OCI-M2 (cell line): ENCODE results near the gene ACTN4.

ENCODE experiments used
- DNase-seq: peaks from one replicate; lab custom pipeline; 2025; ENCODE audit not compliant: unreplicated experiment; lab: John Stamatoyannopoulos, UW

Gene ACTN4

DNA sequence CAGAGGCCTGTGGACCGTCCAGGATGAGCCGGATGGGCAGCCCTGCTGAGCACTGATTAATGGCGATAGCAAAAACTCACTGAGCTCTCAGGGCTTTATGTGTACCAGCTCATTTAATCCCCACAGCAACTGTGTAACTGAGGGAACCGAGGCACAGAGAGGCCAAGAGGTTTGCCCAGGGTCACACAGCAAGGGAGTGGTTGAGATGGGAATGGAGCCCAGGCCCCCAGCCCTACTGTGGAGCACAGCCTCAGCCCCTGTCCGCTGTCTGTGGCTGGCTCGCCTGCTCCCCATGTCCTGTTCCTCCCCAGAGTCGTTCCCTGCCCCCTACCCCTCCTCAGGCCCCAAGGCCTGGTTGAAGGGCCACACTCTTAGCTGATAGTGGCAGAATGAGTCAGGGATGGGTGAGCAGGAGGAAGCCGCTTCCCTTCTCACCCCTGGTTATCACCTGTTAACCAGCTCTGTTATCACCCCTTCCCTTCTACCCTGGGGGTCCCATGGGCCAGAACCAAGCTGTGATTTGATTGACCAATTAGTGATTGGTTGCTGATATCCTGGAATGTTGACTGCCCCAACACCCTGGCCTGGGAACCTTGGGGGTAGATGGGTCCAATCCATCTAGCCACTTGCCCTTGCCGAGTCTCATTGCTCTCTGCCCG is 75.6 kb downstream of the ACTN4 start:
- no peak for DNase-seq

DNA sequence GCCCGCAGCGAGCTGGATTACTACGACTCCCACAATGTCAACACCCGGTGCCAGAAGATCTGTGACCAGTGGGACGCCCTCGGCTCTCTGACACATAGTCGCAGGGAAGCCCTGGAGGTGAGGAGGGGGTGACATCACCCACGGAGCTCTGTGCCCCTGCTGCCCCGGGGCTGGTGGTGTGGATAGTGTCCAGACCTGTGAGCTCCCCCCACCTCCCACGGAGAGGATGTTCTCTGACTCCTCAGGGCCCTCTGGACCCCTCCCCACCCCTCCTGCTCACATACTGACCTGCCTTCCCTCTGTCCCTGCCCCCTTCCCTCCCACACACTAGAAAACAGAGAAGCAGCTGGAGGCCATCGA is 76.1 kb downstream of the ACTN4 start:
- no peak for DNase-seq

DNA sequence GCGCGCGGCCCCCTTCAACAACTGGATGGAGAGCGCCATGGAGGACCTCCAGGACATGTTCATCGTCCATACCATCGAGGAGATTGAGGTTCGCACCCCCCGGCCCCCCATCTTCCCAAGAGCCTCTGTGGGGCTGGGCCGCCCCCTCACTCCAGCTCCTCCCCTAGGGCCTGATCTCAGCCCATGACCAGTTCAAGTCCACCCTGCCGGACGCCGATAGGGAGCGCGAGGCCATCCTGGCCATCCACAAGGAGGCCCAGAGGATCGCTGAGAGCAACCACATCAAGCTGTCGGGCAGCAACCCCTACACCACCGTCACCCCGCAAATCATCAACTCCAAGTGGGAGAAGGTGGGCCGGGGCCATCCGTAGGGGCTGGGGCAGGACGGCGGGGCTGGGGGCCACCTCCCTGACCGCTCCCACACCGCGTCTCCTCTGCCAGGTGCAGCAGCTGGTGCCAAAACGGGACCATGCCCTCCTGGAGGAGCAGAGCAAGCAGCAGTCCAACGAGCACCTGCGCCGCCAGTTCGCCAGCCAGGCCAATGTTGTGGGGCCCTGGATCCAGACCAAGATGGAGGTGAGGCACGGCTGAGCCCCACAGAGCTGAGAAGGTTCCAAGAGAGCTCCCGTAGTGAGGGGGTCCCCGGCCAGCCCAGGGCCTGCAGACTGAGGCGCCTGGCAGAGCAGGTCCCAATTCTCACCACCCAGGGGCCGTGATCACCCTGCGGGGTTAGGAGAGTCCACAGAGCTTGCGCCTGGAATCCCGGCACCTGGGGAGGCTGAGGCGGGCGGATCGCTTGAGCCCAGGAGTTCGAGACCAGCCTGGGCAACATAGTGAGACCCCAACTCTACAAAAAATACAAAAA is 76.8 kb downstream of the ACTN4 start:
- no peak for DNase-seq

DNA sequence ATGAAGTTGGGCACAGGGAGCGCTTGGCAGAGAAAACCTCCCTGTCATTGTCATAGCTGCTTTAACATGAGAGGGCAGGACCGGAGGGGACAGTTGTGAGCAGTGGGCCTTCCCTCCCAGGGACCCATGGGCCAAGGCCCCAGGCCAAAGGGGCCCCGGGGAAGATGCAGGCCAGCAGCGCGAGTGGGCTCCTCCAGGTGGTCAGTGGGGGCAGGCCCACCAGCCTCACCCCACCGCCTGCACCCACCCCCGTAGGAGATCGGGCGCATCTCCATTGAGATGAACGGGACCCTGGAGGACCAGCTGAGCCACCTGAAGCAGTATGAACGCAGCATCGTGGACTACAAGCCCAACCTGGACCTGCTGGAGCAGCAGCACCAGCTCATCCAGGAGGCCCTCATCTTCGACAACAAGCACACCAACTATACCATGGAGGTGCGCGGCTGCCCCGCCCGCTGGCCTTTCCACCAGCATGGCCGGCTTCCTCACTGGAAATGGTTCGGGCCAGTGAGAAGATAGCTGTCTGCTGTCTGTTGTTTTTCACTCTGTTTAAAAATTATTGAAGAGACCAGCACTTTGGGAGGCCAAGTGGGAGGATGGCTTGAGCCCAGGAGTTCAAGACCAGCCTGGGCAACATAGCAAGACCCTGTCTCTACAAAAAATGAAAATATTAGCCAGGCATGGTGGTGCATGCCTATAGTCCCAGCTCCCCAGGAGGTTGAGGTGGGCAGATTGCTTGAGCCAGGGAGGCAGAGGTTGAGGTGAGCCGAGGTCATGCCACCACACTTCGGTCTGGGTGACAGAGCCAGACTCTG is 78.2 kb downstream of the ACTN4 start:
- no peak for DNase-seq

DNA sequence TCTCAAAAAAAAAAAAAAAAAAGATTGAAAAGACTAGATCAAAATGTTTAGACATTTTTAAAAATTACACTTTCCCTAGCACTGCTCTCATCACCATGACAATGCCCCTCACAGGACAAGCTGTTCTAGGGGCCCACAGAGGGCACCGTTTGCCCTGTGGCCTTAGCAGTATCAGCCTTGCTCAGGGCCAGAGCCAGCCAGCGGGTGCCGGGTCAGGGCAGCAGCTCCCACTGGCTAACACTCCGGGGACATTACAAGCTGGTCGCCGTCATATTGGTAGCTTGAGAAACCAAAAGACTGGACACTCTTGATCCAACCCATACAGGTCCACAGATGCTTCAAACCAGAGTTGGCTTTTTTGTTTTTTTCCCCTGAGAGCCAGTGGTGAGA is 78.8 kb downstream of the ACTN4 start:
- no peak for DNase-seq

DNA sequence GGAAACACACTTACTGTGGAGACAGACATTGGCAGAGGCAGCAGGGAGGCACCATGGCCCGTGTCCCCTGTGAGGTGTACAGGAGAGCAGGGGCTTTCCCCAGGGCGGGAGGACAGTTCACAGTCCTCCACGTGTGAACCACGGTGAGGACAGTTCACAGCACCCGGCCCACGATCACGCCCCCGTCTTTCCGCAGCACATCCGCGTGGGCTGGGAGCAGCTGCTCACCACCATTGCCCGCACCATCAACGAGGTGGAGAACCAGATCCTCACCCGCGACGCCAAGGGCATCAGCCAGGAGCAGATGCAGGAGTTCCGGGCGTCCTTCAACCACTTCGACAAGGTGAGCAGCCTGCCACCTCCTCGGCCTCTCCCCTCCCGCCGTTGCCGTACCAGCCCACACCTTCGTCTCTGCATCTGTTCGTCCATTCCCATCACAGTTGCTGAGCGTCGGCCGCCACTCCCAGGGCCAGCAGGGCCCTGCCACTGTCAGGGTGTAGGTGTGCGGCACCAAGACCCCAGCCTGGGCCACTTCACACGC is 79.4 kb downstream of the ACTN4 start:
- DNase-seq = no peak

DNA sequence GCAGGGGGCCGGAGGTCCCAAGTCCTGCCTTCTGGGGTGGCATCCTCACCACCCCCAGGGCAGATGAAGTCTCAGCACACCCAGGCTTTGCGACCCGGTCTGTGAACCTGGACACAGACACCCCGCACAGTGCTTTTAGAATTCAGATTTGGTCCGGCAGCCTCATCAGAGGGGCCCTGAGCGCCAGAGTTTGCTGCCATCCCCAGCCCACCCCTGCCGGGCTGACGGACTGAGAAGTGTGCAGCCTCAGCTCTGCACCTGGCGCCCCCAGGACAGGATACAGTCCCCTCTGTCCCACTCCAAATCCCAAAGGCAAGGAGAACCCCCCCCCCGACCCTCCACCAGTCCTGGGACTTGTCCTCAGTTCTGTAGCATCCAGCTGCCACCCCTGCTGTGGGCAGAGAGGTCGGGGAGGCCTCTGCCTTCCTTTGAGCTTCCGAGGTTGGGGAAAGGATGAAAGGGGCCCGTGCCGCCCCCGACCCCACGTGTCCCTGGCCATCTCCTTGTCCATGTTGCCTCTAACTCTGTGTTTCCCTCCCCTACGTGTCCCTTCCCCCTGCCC is 79.9 kb downstream of the ACTN4 start:
- no peak for DNase-seq

DNA sequence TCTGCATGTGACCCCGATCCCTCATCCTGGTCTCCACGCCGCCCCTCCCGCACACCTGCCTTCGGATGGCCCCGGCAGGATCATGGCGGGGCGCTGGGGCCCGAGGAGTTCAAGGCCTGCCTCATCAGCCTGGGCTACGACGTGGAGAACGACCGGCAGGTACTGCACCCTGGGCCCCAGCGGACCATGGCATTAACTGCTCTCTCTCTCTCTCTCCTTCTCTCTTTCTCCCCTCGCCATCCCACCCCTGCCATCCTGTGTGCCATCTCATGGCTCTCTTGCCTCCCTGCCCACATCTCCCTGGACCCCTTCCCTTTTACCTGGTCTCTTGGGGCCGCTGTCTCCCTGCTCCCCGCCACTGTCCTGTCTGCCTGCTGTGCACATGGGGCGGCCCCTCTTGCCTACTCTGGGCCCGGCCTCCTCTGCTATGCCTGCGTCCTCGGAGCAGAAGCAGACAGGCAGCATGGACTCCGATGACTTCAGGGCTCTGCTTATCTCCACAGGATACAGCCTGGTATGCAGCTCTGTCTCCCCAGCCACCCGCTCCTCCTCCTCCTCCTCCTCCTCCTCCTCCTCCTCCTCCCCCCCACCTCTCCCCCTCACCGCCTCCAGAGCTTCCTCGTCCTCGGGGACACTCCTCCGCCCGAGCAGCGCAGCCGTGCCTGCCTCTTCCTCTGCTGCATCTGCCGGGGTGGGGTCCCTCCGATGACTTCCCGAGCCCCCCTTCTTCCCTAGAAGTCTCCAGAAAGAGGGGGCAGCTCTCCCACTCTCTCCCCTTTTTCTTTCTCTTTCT is 80.6 kb downstream of the ACTN4 start:
- no peak for DNase-seq

DNA sequence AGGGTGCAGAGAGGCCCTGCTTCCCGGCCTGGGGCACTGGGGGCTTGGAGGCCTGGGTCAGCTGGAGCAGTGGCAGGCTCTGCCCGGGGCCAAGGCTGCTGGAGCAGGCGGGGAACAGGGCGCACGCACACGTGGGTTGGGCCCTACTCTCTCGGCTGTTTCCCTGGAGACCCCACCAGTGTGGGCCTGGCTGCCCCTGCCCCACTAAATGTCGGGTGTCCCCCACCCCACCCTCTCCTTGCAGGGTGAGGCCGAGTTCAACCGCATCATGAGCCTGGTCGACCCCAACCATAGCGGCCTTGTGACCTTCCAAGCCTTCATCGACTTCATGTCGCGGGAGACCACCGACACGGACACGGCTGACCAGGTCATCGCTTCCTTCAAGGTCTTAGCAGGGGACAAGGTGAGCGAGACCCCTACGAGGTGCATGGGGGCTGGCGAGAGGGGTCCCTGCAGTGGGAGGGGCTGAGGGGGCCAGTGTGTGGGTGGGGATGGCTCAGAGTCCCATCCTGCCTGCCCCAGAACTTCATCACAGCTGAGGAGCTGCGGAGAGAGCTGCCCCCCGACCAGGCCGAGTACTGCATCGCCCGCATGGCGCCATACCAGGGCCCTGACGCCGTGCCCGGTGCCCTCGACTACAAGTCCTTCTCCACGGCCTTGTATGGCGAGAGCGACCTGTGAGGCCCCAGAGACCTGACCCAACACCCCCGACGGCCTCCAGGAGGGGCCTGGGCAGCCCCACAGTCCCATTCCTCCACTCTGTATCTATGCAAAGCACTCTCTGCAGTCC is 81.5 kb downstream of the ACTN4 start:
- DNase-seq = no peak

DNA sequence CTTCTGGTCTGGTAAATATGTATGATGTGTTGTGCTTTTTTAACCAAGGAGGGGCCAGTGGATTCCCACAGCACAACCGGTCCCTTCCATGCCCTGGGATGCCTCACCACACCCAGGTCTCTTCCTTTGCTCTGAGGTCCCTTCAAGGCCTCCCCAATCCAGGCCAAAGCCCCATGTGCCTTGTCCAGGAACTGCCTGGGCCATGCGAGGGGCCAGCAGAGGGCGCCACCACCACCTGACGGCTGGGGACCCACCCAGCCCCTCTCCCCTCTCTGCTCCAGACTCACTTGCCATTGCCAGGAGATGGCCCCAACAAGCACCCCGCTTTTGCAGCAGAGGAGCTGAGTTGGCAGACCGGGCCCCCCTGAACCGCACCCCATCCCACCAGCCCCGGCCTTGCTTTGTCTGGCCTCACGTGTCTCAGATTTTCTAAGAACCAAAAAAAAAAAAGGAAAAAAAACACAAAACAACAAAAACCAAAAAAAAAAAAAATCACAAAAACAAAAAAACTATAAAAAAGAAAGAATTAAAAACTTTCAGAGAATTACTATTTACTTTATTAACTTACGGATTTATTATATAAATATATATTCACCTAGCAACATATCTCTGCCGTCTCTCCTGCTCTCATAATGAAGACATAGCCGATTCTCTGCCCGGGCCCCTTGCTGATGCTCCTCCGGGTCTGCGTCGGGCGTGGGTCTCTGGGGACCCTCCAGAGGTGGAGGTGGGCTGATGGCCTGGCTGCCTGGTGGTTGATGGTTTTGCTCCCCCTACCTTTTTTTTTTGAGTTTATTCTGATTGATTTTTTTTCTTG is 82.4 kb downstream of the ACTN4 start:
- DNase-seq = peak; percentile 59

DNA sequence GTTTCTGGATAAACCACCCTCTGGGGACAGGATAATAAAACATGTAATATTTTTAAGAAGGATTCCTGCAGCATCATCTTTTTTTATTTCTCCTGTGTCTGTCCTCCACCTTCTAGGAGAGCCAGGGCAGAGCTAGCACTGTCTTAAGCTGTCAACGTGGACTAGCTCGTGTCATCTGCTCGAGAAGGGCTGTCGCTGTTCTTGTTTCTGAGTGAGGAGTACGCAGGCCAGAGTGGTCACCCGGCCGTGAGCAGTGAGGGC is 83.0 kb downstream of the ACTN4 start:
- DNase-seq = no peak

DNA sequence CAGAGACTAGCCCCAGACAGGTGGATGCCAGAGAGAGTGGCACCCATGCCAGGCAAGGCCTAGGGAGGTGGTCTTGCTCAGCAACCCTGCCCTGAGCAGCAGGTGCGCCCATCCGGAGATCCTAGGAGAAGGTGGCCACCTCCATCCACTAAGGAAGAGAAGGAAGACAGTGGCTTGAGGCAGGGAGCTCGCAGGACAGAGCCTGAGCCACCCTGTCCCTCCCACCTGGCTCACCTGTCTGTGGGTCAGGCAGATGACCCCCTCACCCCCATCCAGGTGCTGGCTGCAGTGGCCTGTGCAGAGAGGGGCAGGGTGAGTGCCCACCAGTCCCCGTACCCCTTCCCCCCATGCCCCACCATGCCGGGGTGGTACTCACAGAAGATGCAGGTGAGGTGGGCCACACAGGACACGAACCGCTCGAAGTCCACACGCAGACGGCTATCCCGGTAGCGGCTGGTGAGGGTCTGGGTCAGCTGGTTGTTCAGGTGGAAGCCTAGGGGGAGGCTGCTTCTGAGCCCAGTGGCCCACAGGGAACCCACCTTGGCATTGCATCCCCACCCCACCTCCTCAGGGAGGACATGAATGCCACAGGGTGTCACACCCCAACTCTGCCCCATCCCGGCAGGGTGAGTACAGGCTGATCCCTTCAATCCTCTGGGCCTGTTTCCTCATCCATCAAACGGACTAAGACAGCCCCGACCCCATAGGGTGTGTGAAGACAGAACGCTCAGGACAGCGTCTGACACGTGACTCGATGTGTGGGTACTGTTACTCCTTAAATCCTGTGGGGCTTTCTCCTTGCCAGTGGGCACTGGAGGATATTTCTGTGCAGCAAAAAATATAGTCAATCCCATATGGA is 83.5 kb downstream of the ACTN4 start:
- DNase-seq = no peak

DNA sequence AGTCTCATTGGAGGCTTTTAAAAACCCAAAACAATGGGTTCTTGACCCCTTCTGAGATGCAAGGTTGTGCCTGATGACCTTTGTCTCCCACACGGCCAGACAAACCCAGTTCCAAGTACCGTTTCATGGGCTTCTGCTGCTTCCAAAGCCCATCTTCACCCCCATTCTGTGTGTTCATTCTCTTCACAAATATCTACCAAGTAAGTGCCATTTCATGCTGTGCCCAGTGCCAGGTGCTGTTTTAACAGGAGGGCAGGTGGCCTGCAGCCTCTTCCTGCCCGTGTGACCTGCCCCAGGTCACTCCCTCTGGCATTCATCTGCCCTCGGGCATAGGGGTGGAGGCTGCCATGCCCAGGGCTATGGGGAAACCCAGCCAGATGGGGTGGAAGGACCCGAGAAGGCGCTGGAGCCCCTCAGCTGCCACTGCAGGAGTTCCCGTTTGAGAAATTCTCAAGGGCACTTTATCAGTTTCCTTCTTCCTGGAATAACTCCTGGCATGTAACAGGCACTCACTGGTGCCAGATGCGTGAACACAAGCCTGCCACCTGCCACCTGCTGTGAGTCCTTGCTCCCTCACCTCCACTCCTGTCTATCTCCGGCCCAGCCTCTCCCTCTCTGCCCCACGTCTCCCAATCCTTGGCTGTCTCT is 84.3 kb downstream of the ACTN4 start:
- no peak for DNase-seq

DNA sequence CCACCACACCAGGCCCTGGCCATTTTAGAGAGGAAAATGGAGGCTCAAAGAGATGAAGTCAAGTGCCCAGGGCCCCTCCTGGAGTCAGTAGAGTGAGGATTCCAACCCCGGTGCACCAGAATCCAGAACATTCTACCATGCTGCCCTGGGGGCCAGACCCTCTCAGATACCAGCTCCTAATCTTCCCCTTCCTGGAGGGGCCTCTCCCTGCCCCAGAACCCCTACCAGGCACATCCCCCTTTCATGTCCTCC is 85.7 kb downstream of the ACTN4 start:
- no peak for DNase-seq

DNA sequence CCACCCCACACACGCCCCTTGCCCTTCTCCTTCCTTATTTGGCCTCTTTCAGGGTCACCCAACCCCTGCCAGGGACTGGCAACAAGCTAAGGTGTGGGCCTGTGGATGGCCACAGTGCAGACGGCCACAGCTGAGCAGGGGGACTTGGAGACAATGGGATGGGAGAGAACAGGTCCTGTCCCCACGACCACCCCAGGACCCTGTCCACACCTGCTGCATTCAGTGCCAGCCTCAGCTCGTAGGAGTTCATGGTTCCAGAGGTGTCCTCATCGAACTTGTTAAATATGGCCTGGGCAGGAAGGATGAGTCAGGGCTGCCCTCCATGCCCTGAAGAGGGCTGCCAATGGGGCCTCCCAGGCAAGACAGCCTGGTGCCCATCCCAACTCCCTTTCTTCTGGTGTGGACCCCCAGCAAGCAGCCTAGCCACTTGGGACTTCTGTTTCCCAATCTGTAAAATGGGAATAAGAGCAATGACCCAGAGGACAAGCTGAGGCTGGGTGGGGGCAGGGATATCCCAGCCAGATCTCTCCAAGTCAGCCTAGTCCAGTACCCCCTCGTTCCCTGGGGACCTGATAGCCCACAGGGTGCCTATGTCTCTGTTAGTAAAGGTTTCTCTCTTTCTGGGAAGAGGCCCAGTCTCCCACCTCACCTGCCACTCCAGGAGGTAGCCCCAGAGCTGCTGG is 86.2 kb downstream of the ACTN4 start:
- DNase-seq = no peak

DNA sequence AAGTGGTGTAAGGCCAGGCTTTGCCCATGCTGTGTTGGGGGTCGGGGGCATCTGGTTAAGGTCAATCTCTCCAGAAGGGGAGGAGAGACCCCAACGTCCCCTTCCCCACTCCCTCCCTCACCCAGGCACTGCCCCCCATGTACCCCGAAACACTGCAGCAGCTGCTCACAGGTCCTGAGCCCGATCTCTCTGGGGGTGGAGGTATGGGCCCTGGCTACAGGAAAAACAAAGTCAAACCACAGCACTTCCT is 86.7 kb downstream of the ACTN4 start:
- no peak for DNase-seq

DNA sequence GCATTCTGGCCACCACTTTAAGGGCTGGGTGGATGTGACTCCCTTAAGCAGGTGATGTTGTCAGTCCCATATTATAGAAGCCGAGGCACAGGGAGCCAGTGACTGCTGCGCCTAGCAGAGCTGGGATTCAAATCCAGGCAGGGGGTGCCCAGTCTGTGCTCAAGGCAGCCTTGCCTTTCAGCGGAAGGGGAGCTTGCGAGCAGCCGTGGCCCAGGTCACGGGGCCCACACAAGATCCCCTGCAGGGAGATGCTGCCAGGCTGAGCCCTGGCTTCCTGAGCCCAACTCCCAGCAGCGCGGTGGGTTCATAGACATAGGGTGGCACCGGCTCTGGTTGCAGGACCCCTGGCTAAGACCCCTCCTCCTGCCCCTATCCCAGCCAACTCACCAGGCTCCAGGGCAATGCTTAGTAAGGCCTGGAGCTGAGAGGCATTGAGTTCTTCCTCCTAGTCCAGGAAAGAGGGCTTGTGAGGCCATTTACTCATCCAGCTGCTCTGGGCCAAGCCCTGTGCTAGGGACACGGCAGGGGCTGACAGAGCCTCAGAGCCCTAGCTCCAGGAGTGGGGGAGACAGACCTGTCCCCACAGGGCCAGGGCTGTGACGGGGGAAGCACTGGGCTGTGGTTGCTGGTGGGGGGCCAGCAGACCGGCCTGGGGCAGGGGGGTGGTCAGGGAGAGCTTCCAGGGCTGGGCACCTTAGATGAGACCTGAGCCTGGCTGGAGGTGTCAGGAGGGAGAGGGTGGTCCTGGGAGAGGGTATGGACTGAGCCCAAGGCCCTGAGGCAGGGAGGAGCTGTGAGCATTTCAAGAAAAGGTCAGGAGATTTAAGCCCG is 87.2 kb downstream of the ACTN4 start:
- DNase-seq = no peak
